Neuron (in vitro differentiated cells): Measurements from ENCODE around the gene PLIN1.

Experiments used
- H2AFZ ChIP-seq: one replicate; pipeline ENCODE4 v1.6.1; 2013; ENCODE audit warnings: low read depth, mild to moderate bottlenecking, inconsistent platforms, low read length, moderate library complexity
- H3K27me3 ChIP-seq: one replicate; pipeline ENCODE4 v1.6.1; 2013; ENCODE audit warnings: low read length; ENCODE audit not compliant: insufficient read depth
- H3K36me3 ChIP-seq: one replicate; pipeline ENCODE4 v1.6.1; 2013; ENCODE audit warnings: low read length; ENCODE audit not compliant: insufficient read depth
- H3K4me1 ChIP-seq: one replicate; pipeline ENCODE4 v1.6.1; 2013; ENCODE audit warnings: low read length; ENCODE audit not compliant: insufficient read depth
- H3K4me3 ChIP-seq: 2 replicates; pipeline ENCODE4 v1.5.1; 2013; ENCODE audit warnings: mild to moderate bottlenecking, low read length, moderate library complexity
- H3K9me3 ChIP-seq: one replicate; pipeline ENCODE4 v1.6.1; 2013; ENCODE audit warnings: low read length

Gene PLIN1

GRCh38 chr15:89641053-89641452, 38.1 kb downstream of the PLIN1 start:
- Histone ChIP-seq H3K4me3 (no peak overlapping the region), H3K4me1 (no peaks in the 10 kb centered on the region), H3K9me3 (no peaks in the 10 kb centered on the region), H3K36me3 (peaks cover 34% of the 10 kb centered on the region), H3K27me3 (no peaks in the 10 kb centered on the region), H2AFZ (no peak overlapping the region)

GRCh38 chr15:89640245-89640644, 38.9 kb downstream of the PLIN1 start:
- no peak overlapping the region for H2AFZ ChIP-seq
- no peak overlapping the region for H3K4me3 ChIP-seq
- no peaks in the 10 kb centered on the region for H3K27me3 ChIP-seq
- no peaks in the 10 kb centered on the region for H3K9me3 ChIP-seq
- H3K4me1 ChIP-seq, result no peaks in the 10 kb centered on the region
- peaks cover 28% of the 10 kb centered on the region for H3K36me3 ChIP-seq

GRCh38 chr15:89633585-89633984, 45.6 kb downstream of the PLIN1 start:
- Histone ChIP-seq H3K4me3 (no peak overlapping the region), H3K27me3 (no peaks in the 10 kb centered on the region), H3K9me3 (peaks cover 5% of the 10 kb centered on the region), H3K36me3 (peaks cover 49% of the 10 kb centered on the region), H3K4me1 (no peaks in the 10 kb centered on the region), H2AFZ (no peak overlapping the region)

- H3K27me3 ChIP-seq, result no peaks in the 10 kb centered on the region
- peaks cover 5% of the 10 kb centered on the region for H3K9me3 ChIP-seq
- no peak overlapping the region for H2AFZ ChIP-seq
- no peaks in the 10 kb centered on the region for H3K4me1 ChIP-seq
- no peak overlapping the region for H3K4me3 ChIP-seq
- H3K36me3 ChIP-seq, result peaks cover 56% of the 10 kb centered on the region
Observed at GRCh38 chr15:89632563-89633430, 46.4 kb downstream of the PLIN1 start.

GRCh38 chr15:89631902-89632264, 47.3 kb downstream of the PLIN1 start:
- peaks cover 66% of the 10 kb centered on the region for H3K36me3 ChIP-seq

GRCh38 chr15:89630974-89631901, 47.9 kb downstream of the PLIN1 start:
- H3K36me3 ChIP-seq, result peaks cover 72% of the 10 kb centered on the region
- no peaks in the 10 kb centered on the region for H3K27me3 ChIP-seq
- H3K9me3 ChIP-seq, result peaks cover 5% of the 10 kb centered on the region
- H2AFZ ChIP-seq, result no peak overlapping the region
- no peak overlapping the region for H3K4me3 ChIP-seq
- H3K4me1 ChIP-seq, result no peaks in the 10 kb centered on the region

More at GRCh38 chr15:89631902-89632264, 47.3 kb downstream of the PLIN1 start:
- no peak overlapping the region for H2AFZ ChIP-seq
- H3K27me3 ChIP-seq, result no peaks in the 10 kb centered on the region
- no peak overlapping the region for H3K4me3 ChIP-seq
- peaks cover 5% of the 10 kb centered on the region for H3K9me3 ChIP-seq
- no peaks in the 10 kb centered on the region for H3K4me1 ChIP-seq

GRCh38 chr15:89630260-89630659, 48.9 kb downstream of the PLIN1 start:
- Histone ChIP-seq H3K27me3 (no peaks in the 10 kb centered on the region), H2AFZ (no peak overlapping the region), H3K9me3 (peaks cover 5% of the 10 kb centered on the region), H3K4me1 (no peaks in the 10 kb centered on the region), H3K4me3 (no peak overlapping the region), H3K36me3 (peaks cover 82% of the 10 kb centered on the region)

- no peaks in the 10 kb centered on the region for H3K4me1 ChIP-seq
- H3K36me3 ChIP-seq, result peaks cover 86% of the 10 kb centered on the region
- no peak overlapping the region for H2AFZ ChIP-seq
Observed at GRCh38 chr15:89629829-89630228, 49.3 kb downstream of the PLIN1 start.

GRCh38 chr15:89628806-89629715, 50.1 kb downstream of the PLIN1 start:
- H3K4me1 ChIP-seq, result no peaks in the 10 kb centered on the region
- H2AFZ ChIP-seq, result no peak overlapping the region
- H3K27me3 ChIP-seq, result no peaks in the 10 kb centered on the region
- peaks cover 94% of the 10 kb centered on the region for H3K36me3 ChIP-seq
- peaks cover 5% of the 10 kb centered on the region for H3K9me3 ChIP-seq
- H3K4me3 ChIP-seq, result no peak overlapping the region

More at GRCh38 chr15:89629829-89630228, 49.3 kb downstream of the PLIN1 start:
- peaks cover 5% of the 10 kb centered on the region for H3K9me3 ChIP-seq
- H3K27me3 ChIP-seq, result no peaks in the 10 kb centered on the region
- no peak overlapping the region for H3K4me3 ChIP-seq

- H3K36me3 ChIP-seq, result peaks cover 97% of the 10 kb centered on the region
- no peaks in the 10 kb centered on the region for H3K4me1 ChIP-seq
- no peaks in the 10 kb centered on the region for H3K27me3 ChIP-seq
- no peak overlapping the region for H2AFZ ChIP-seq
- no peak overlapping the region for H3K4me3 ChIP-seq
- H3K9me3 ChIP-seq, result peaks cover 3% of the 10 kb centered on the region
Observed at GRCh38 chr15:89628301-89628700, 50.9 kb downstream of the PLIN1 start.

- Histone ChIP-seq H2AFZ (no peak overlapping the region), H3K4me3 (no peak overlapping the region), H3K36me3 (peaks cover 98% of the 10 kb centered on the region), H3K9me3 (peaks cover under 1% of the 10 kb centered on the region), H3K4me1 (no peaks in the 10 kb centered on the region), H3K27me3 (no peaks in the 10 kb centered on the region)
Observed at GRCh38 chr15:89627256-89627970, 51.8 kb downstream of the PLIN1 start.

GRCh38 chr15:89625716-89626115, 53.5 kb downstream of the PLIN1 start:
- Histone ChIP-seq H3K4me1 (no peaks in the 10 kb centered on the region), H3K36me3 (peaks cover 94% of the 10 kb centered on the region), H3K9me3 (no peaks in the 10 kb centered on the region), H3K27me3 (no peaks in the 10 kb centered on the region), H2AFZ (no peak overlapping the region), H3K4me3 (no peak overlapping the region)
